HepG2 (cell line): ENCODE results near the gene UGCG. TPM values are rescaled to one million over a fixed set of nuclear protein-coding genes. Genes with fewer than 3 reads are reported as not detected.

Source experiments
- ATAC-seq: fragments of 200-7000 bp; cut with Tn5 transposase; 3 replicates; pipeline ENCODE4 v1.9.1; 2020; ENCODE audit warnings: mild to moderate bottlenecking, moderate library complexity
- BruUV-seq: library from RNA; stranded (reverse); fragments of 400-500 nt; replicated peaks from 2 replicates; lab custom pipeline; 2021; lab: Mats Ljungman, UMichigan
- CTCF ChIA-PET: fragments of 300-600 bp; formaldehyde crosslinking; extraction: SDS; loops from one replicate; lab custom pipeline; 2021; ENCODE audit warnings: low total read pairs, inconsistent platforms, low intra/inter-chr PET ratio; lab: Yijun Ruan, JAX
- POLR2A ChIA-PET: fragments of 350-600 bp; sonication (Branson Sonifier 250); formaldehyde crosslinking; loops from one replicate; lab custom pipeline; 2020; ENCODE audit warnings: antibody characterized with exemption, inconsistent platforms; lab: Yijun Ruan, JAX
- DNase-seq: peaks from one replicate; pipeline ENCODE4 v3.0.0-alpha.2; 2015; ENCODE audit warnings: low spot score
- FAIRE-seq: peaks from 3 replicates; lab custom pipeline; 2011; peaks lifted over from hg19 to GRCh38; lab: Jason Lieb, UNC
- H2AFZ ChIP-seq: one replicate; pipeline ENCODE4 v1.6.1; 2011; ENCODE audit warnings: low read length, inconsistent platforms
- H3K27ac ChIP-seq: fragments of 300-600 bp; 3 replicates; pipeline ENCODE4 v1.8.0; 2011; ENCODE audit warnings: mixed run types, mild to moderate bottlenecking, mixed read lengths, low read length, inconsistent platforms; ENCODE audit not compliant: insufficient read depth; ENCODE audit errors: extremely low read length
- H3K27me3 ChIP-seq, 2 experiments: fragments of 200-600 bp in 1 of 2; 2 replicates in 1 of 2; 3 replicates in 1 of 2; pipeline versions ENCODE4 v1.6.0 to v1.8.0; 2011; ENCODE audit warnings: low read length in 2 of 2, mild to moderate bottlenecking in 2 of 2, moderate library complexity in 2 of 2, inconsistent platforms in 1 of 2; ENCODE audit not compliant: insufficient read depth in 2 of 2, control insufficient read depth in 1 of 2
- H3K36me3 ChIP-seq, 2 experiments: fragments of 200-600 bp in 1 of 2; replicated peaks in 1 of 2; 2 replicates in 1 of 2; 3 replicates in 1 of 2; pipeline versions ENCODE4 v1.5.1 to v1.8.0; 2011; ENCODE audit warnings: low read length in 2 of 2, inconsistent platforms in 1 of 2; ENCODE audit not compliant: insufficient read depth in 2 of 2, control insufficient read depth in 1 of 2
- H3K4me1 ChIP-seq: 2 replicates; pipeline ENCODE4 v1.5.1; 2012; ENCODE audit warnings: low read length, inconsistent platforms; ENCODE audit not compliant: insufficient read depth
- H3K4me2 ChIP-seq: 2 replicates; pipeline ENCODE4 v1.6.0; 2011; ENCODE audit warnings: low read depth, low read length, inconsistent platforms
- H3K4me3 ChIP-seq, 3 experiments: fragments of 200-600 bp in 1 of 3; sonication (generic), shearing (Covaris generic) in 1 of 3; replicated peaks in 1 of 3; 2 replicates each; pipeline ENCODE4 v1.5.1; 2011 to 2016; ENCODE audit warnings: low read length in 3 of 3, inconsistent platforms in 2 of 3, low read depth in 2 of 3, mild to moderate bottlenecking in 2 of 3, control low read depth in 1 of 3, mixed read lengths in 1 of 3; ENCODE audit not compliant: insufficient read depth in 1 of 3
- H3K79me2 ChIP-seq: one replicate; pipeline ENCODE4 v1.6.1; 2011; ENCODE audit warnings: low read length, inconsistent platforms; ENCODE audit not compliant: insufficient read depth
- H3K9ac ChIP-seq: 2 replicates; pipeline ENCODE4 v1.6.0; 2011; ENCODE audit warnings: mild to moderate bottlenecking, low read depth, low read length, inconsistent platforms; ENCODE audit not compliant: insufficient read depth
- H3K9me3 ChIP-seq: 2 replicates; pipeline ENCODE4 v1.5.1; 2012; ENCODE audit warnings: mild to moderate bottlenecking, low read length
- H4K20me1 ChIP-seq: 2 replicates; pipeline ENCODE4 v1.6.0; 2011; ENCODE audit warnings: inconsistent platforms, mild to moderate bottlenecking, low read length, moderate library complexity; ENCODE audit not compliant: insufficient read depth
- ARID4A ChIP-seq: sonication (generic); formaldehyde crosslinking; IDR thresholded peaks from 2 replicates; pipeline ENCODE4 v1.5.0; 2020; ENCODE audit warnings: mild to moderate bottlenecking, missing genetic modification reagents, borderline replicate concordance
- HOXA5 ChIP-seq: sonication (generic); formaldehyde crosslinking; IDR thresholded peaks from 2 replicates; pipeline ENCODE4 v1.4.0; 2020; ENCODE audit warnings: missing genetic modification reagents
- KAT7 ChIP-seq: IDR thresholded peaks from 2 replicates; pipeline ENCODE4 v1.6.1; 2018; ENCODE audit warnings: borderline replicate concordance, missing compliant biosample characterization
- NFKB2 ChIP-seq: sonication (generic); formaldehyde crosslinking; IDR thresholded peaks from 2 replicates; pipeline ENCODE4 v1.4.0; 2020; ENCODE audit warnings: missing genetic modification reagents, borderline replicate concordance
- PHF8 ChIP-seq: sonication (generic); formaldehyde crosslinking; IDR thresholded peaks from 2 replicates; pipeline ENCODE4 v1.5.0; 2020; ENCODE audit warnings: missing genetic modification reagents
- STAG1 ChIP-seq: sonication (generic); formaldehyde crosslinking; IDR thresholded peaks from 2 replicates; pipeline ENCODE4 v1.4.0; 2020; ENCODE audit warnings: missing genetic modification reagents
- ZNF777 ChIP-seq: sonication (generic); formaldehyde crosslinking; IDR thresholded peaks from 2 replicates; pipeline ENCODE4 v1.4.0; 2020; ENCODE audit warnings: missing genetic modification reagents
- ZSCAN29 ChIP-seq: sonication (generic); formaldehyde crosslinking; conservative IDR thresholded peaks from 2 replicates; pipeline ENCODE4 v1.4.0; 2020; ENCODE audit warnings: mild to moderate bottlenecking, missing genetic modification reagents
- WGBS: methylation state at CpG from one replicate; pipeline ENCODE4 v1.1.6; 2017; ENCODE audit warnings: low lambda C conversion rate; 5-methylcytosine and 5-hydroxymethylcytosine counted together
- in situ Hi-C: cut with HindIII; loops from 2 replicates; pipeline ENCODE4 v1.10.0; 2017; ENCODE audit warnings: low pct_unique_long_range_greater_than_20kb; ENCODE audit not compliant: extremely low pct_ligation_motif_present
- intact Hi-C: fragments of 100-400 bp; cut with micrococcal nuclease; formaldehyde crosslinking; loops from one replicate; pipeline ENCODE4 v1.10.0; 2022; ENCODE audit not compliant: unreplicated experiment
- polyA plus RNA-seq, 8 experiments: library from polyadenylated mRNA; depleted of rRNA in 3 of 8; stranded (reverse) in 7 of 8; unstranded in 1 of 8; fragments of >200 nt; fragmentation: Illumina TruSeq in 4 of 8; extraction: Trizol in 4 of 8; gene quantifications; 2 replicates each; pipeline versions ENCODE4 v1.2.1 to v1.2.3, GENCODE V29; 2011 to 2016; ENCODE audit warnings: low read depth in 4 of 8, missing spikeins in 1 of 8, mixed read lengths in 1 of 8; ENCODE audit not compliant: insufficient read depth in 1 of 8
- total RNA-seq, 5 experiments: library from RNA; depleted of rRNA; stranded (reverse); fragments of >200 nt; fragmentation: Illumina TruSeq; extraction: Trizol; gene quantifications; 2 replicates each; pipeline ENCODE4 v1.2.3, GENCODE V29; 2016; ENCODE audit warnings: low read depth in 1 of 5
- TF ChIP-seq, protein P1 (sequence below): sonication (generic); formaldehyde crosslinking; IDR thresholded peaks from 2 replicates; pipeline ENCODE4 v1.9.0; 2021; ENCODE audit warnings: missing genetic modification reagents, borderline replicate concordance
- TF ChIP-seq, protein P2 (sequence below): IDR thresholded peaks from 2 replicates; pipeline ENCODE4 v1.6.1; 2016; ENCODE audit warnings: low read depth, borderline replicate concordance

The UGCG gene
- total and polyA plus RNA-seq, 2 of the 13 experiments (the other 11 are each of a cell fraction or from before 2014, with no cell fraction given): 10.5 to 13.9 TPM

DNA sequence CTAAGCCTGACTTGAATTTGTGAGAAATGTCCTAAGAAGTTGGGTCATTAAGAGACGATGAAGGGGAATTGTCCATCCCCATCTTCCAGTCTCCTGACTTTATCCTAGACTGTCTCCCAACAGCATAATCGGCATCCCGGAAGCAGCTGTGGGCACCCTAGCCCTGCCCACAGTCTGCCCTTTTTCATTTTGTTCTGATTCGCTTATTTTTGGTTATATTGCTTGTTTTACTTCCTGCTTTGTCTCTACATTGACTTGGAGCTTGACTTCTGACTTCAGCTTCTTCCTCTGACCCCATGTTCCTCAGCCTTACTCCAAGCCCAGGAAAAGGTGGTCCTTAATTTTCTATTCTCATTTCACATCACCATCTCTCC is 41.8 kb downstream of the UGCG start:
- ATAC-seq (no peak), DNase-seq (no peak), FAIRE-seq (no peak)
- Histone ChIP-seq H3K27ac (no peak overlapping the region), H3K4me3 (no peak overlapping the region), H3K79me2 (no peaks in the 10 kb centered on the region), H3K9ac (no peak overlapping the region), H3K27me3 (no peaks in the 10 kb centered on the region), H3K36me3 (0 out of 5 replicates have a peak, but pooled peaks cover 0 to 2% of the 10 kb centered on the region in 2 experiments), H4K20me1 (no peaks in the 10 kb centered on the region), H3K4me2 (no peak overlapping the region)
- 87% methylated on average over 4 of the region's 4 CpGs for WGBS
- ChIA-PET POLR2A (no interaction called here), CTCF (no interaction called here)
- in situ Hi-C loops: no loop called here
- TF ChIP-seq, protein P1, sequence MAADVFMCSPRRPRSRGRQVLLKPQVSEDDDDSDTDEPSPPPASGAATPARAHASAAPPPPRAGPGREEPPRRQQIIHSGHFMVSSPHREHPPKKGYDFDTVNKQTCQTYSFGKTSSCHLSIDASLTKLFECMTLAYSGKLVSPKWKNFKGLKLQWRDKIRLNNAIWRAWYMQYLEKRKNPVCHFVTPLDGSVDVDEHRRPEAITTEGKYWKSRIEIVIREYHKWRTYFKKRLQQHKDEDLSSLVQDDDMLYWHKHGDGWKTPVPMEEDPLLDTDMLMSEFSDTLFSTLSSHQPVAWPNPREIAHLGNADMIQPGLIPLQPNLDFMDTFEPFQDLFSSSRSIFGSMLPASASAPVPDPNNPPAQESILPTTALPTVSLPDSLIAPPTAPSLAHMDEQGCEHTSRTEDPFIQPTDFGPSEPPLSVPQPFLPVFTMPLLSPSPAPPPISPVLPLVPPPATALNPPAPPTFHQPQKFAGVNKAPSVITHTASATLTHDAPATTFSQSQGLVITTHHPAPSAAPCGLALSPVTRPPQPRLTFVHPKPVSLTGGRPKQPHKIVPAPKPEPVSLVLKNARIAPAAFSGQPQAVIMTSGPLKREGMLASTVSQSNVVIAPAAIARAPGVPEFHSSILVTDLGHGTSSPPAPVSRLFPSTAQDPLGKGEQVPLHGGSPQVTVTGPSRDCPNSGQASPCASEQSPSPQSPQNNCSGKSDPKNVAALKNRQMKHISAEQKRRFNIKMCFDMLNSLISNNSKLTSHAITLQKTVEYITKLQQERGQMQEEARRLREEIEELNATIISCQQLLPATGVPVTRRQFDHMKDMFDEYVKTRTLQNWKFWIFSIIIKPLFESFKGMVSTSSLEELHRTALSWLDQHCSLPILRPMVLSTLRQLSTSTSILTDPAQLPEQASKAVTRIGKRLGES (CRISPR knock-in tag): no peak
- no peak for TF ChIP-seq HOXA5 (CRISPR knock-in tag)
- no peak for TF ChIP-seq NFKB2 (CRISPR knock-in tag)
- no peak for TF ChIP-seq ARID4A (CRISPR knock-in tag)
- TF ChIP-seq STAG1 (CRISPR knock-in tag): no peak
- TF ChIP-seq KAT7 (CRISPR knock-in tag): no peak
- no peak for TF ChIP-seq ZNF777 (CRISPR knock-in tag)
- no peak for TF ChIP-seq ZSCAN29 (CRISPR knock-in tag)
- TF ChIP-seq, protein P2, sequence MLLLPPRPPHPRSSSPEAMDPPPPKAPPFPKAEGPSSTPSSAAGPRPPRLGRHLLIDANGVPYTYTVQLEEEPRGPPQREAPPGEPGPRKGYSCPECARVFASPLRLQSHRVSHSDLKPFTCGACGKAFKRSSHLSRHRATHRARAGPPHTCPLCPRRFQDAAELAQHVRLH (CRISPR knock-in tag): no peak
- no peak for TF ChIP-seq PHF8 (CRISPR knock-in tag)
- TF ChIP-seq, all 625 proteins: peak for 0
- no TSS peak for BruUV-seq
- H2AFZ ChIP-seq: no peak overlapping the region
- intact Hi-C loops: no loop called here
- no peaks in the 10 kb centered on the region for H3K9me3 ChIP-seq
- H3K4me1 ChIP-seq: peaks cover 7% of the 10 kb centered on the region; the same call in 1 of the 2 replicates
